Spleen (tissue), 11 donors: ENCODE results near the gene SIK1. TPM values are rescaled to one million over a fixed set of nuclear protein-coding genes. Genes with fewer than 3 reads are reported as not detected.
"Not testable (repeated sequence)": the region's sequence is repeated elsewhere in the genome, so short reads cannot be mapped to it uniquely, and the experiment has no call there.

Experiments
- DNase-seq: peaks from one replicate; pipeline ENCODE4 v3.0.0-alpha.2; 2020
- H3K27ac ChIP-seq, 8 donors: fragments of 200-600 bp; sonication (generic) in 7 of 8; 1 replicate in 4 of 8; 2 replicates in 4 of 8; pipeline versions ENCODE4 v1.5.0 to v1.8.0; 2016 to 2021; ENCODE audit warnings: inconsistent platforms in 4 of 8, mild to moderate bottlenecking in 4 of 8, moderate library complexity in 1 of 8
- H3K27me3 ChIP-seq, 7 donors: fragments of 200-600 bp; sonication (generic) in 6 of 7; replicated peaks in 1 of 7; 1 replicate in 4 of 7; 2 replicates in 3 of 7; pipeline versions ENCODE4 v1.5.0 to v1.8.0; 2016 to 2021; ENCODE audit warnings: inconsistent platforms in 3 of 7, mild to moderate bottlenecking in 1 of 7
- H3K36me3 ChIP-seq, 6 donors: fragments of 200-600 bp; sonication (generic) in 5 of 6; 1 replicate in 4 of 6; 2 replicates in 2 of 6; pipeline versions ENCODE4 v1.5.0 to v1.8.0; 2016 to 2021; ENCODE audit warnings: inconsistent platforms in 2 of 6
- H3K4me1 ChIP-seq, 6 donors: fragments of 200-600 bp; sonication (generic) in 5 of 6; 1 replicate in 3 of 6; 2 replicates in 3 of 6; pipeline versions ENCODE4 v1.5.0 to v1.8.0; 2016 to 2021; ENCODE audit warnings: inconsistent platforms in 3 of 6
- H3K4me3 ChIP-seq, 8 donors: fragments of 200-600 bp; sonication (generic) in 7 of 8; 1 replicate in 4 of 8; 2 replicates in 4 of 8; pipeline versions ENCODE4 v1.5.0 to v1.8.0; 2016 to 2021; ENCODE audit warnings: inconsistent platforms in 4 of 8, mild to moderate bottlenecking in 4 of 8, moderate library complexity in 2 of 8
- H3K9me3 ChIP-seq, 8 donors: fragments of 200-600 bp; sonication (generic) in 7 of 8; 1 replicate in 4 of 8; 2 replicates in 4 of 8; pipeline versions ENCODE4 v1.5.0 to v1.8.0; 2016 to 2021; ENCODE audit warnings: inconsistent platforms in 4 of 8
- WGBS, 5 donors: extraction: QIAGEN DNeasy Blood & Tissue Kit in 3 of 5; methylation state at CpG; one replicate each; pipeline versions ENCODE4 v1.1.5 to v1.1.7; 2013 to 2018; 5-methylcytosine and 5-hydroxymethylcytosine counted together
- intact Hi-C: fragments of 100-400 bp; cut with DNase I; formaldehyde crosslinking; loops from one replicate; pipeline ENCODE4 v1.15.0; 2023; ENCODE audit warnings: low total_unique reads
- polyA plus RNA-seq, 3 donors: library from polyadenylated mRNA; stranded (reverse); fragments of 200-250 nt; gene quantifications; one replicate each; pipeline ENCODE4 v1.2.1, GENCODE V29; 2013
- total RNA-seq, 7 donors: library from RNA; depleted of rRNA in 3 of 7; stranded (reverse); fragments of >200 nt in 3 of 7; fragmentation: NEBNext Ultra II Directional in 4 of 7; extraction: Animal tissue kit (Norgen Biotek cat#: 25700) in 4 of 7; gene quantifications; one replicate each; pipeline versions ENCODE4 v1.1.0 to v1.2.1, GENCODE V29; 2016 to 2021
- donor health status: healthy with polysubstance abuse.
- donor health status: DM: no; HTN: no; CAD: no; lungs with moderate emphysema.
- donor health status: DM: no; HTN: no; CAD: no.
- donor health status: Bipolar disorder and iron deficiency.
- donor health status: healthy.
- donor health status: DM: no; HTN: no; CAD: no.
- donor health status: DM: yes; HTN: yes; CAD: no.

Gene SIK1
- total and polyA plus RNA-seq, 10 donors = 0.48 to 43.9 (median 12.2) TPM

DNA sequence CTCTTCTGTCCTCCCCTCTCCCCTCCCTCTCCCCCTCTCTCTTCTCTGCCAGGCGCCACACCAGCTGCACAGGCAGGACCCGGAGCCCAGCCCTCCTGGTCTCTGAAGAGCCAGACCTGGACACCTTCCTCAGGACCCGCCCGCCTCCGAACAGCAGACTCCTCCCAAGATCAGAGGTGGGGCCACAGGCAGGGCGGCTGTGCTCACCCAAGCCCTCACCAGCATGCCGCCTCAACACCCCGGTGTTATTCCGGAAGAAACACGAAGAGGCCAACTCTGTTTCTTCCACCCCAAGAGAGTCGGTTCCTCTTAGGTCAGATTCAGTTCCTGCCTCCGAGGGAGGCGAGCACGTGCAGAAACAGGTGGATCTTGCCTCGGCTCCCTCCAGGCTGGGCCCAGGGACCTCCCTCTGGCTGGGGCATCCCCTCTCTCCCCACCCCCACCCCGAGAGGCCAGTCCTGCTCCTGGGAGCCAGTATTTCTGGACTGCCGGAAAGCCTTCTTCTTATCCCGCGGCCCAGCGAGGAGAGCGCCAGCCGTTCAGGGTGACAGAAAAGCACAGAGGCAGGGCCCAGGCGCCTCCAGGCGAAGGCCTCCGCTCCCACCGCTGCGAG is 16.4 kb downstream of the SIK1 start:
- WGBS, 5 donors = 94 to 100% methylated on average over 3 to 6 of the region's 27 CpGs; no CpG with 5 or more reads in 3 of the 5 donors
- H3K4me3 ChIP-seq, intact Hi-C loops, DNase-seq, H3K36me3 ChIP-seq, H3K27me3 ChIP-seq, H3K4me1 ChIP-seq, H3K27ac ChIP-seq, H3K9me3 ChIP-seq: not testable (repeated sequence)

DNA sequence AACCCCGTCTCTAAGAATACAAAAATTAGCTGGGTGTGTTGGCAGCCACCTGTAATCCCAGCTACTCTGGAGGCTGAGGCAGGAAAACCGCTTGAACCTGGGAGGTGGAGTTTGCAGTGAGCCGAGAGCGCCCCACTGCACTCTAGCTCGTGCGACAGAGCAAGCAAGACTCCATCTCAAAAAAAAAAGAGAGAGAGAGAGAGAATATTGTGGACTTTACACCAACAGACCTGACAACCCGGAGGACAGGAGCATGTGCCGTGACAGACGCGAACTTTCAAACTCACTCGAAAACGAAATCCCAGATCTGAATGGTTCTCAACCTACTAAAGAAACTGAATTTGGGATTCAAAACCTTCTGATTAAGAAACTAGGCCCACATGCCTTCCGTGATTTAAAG is 19.8 kb downstream of the SIK1 start:
- H3K27me3 ChIP-seq, H3K9me3 ChIP-seq, H3K4me3 ChIP-seq, intact Hi-C loops, H3K36me3 ChIP-seq, H3K4me1 ChIP-seq, H3K27ac ChIP-seq, DNase-seq: not testable (repeated sequence)
- no CpG with 5 or more reads among the region's 13 CpGs for WGBS, 5 donors

DNA sequence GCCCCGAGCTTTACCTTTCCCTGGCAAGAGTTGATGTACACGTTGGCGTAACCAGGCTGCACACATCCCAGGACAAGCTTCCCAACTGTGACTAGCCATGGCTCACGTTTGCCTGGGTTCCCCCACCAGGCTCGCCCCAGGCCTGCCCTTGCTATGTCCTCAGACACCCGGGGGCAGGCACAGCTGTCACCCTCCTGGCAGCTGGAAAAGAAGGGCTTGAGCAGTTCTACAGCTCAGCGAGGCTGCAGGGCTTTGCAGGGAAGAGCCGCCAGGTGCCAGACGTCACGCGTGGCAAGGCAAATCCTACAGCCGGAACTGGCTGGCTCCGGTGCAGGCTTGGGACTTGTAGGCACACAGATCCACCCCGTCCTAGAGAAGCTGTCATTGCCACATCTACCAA is 22.5 kb downstream of the SIK1 start:
- H3K4me3 ChIP-seq, H3K27ac ChIP-seq, H3K4me1 ChIP-seq, H3K36me3 ChIP-seq, H3K27me3 ChIP-seq, intact Hi-C loops, H3K9me3 ChIP-seq, DNase-seq: not testable (repeated sequence)
- no CpG with 5 or more reads among the region's 14 CpGs for WGBS, 5 donors

DNA sequence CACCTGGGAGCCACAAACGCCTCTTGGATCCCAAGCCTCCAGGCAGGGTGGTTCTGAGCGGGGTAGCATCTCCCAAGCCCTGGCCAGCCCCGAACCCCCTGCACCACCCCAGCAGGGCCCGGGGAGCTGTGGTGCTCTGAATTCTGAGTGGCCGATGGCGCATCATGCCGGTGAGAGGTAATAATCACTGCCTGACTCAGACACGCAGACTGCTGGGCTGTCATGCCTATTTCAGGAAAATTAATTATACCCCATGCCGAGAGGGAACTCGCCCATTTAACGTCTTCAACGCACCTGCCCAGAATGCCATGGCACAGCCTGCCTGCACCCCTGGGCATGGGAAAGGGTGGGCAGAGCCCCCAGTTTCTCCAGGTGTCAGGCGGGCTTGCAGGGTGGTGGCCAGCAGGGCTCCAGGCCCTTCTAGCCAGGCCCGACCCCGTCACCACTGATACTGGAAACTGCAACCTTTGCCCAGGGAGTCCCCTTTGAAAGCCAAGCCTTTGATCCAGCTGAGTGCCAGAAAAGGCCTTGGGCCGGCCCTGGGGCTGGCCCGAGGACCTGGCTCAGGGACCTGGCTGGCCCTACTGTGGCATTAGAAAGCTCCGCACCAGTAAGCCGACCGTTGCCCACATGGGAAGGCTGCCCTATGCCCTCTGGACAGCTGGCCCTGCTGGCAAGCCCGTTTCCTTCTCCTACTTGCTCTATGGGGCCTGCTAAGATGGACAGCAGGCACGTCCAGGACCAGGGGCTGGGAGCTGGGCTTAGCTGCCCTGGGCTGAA is 23.1 kb downstream of the SIK1 start:
- intact Hi-C loops, H3K4me3 ChIP-seq, H3K4me1 ChIP-seq, H3K27ac ChIP-seq, H3K27me3 ChIP-seq, H3K9me3 ChIP-seq, H3K36me3 ChIP-seq: not testable (repeated sequence)
- DNase-seq = peak; percentile 42
- 79 to 100% (median 94%) methylated on average over 1 to 5 of the region's 22 CpGs; no CpG with 5 or more reads in 2 of the 5 donors for WGBS, 5 donors

DNA sequence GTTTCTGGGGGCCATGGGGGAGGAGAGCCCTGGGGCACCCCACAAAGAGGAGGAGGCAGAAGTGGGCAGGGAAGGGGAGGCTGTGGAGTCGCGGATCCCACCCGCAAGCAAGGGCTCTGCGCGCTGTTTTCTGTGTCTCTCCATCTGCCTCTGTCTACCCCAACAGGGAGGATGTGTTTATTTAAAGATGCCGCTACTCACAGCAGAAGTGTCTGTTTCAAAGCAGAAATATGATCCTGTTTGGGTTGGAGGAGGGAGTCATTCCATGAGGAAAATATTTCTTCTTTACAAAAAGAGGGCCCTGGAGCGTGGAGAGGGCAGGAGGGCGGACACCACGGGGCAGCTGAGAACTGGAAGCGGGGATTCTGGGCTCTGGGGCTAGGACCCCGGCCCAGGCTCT is 25.8 kb downstream of the SIK1 start:
- no CpG with 5 or more reads among the region's 11 CpGs for WGBS, 5 donors
- H3K9me3 ChIP-seq, H3K27ac ChIP-seq, H3K4me3 ChIP-seq, intact Hi-C loops, H3K4me1 ChIP-seq, DNase-seq, H3K36me3 ChIP-seq, H3K27me3 ChIP-seq: not testable (repeated sequence)

DNA sequence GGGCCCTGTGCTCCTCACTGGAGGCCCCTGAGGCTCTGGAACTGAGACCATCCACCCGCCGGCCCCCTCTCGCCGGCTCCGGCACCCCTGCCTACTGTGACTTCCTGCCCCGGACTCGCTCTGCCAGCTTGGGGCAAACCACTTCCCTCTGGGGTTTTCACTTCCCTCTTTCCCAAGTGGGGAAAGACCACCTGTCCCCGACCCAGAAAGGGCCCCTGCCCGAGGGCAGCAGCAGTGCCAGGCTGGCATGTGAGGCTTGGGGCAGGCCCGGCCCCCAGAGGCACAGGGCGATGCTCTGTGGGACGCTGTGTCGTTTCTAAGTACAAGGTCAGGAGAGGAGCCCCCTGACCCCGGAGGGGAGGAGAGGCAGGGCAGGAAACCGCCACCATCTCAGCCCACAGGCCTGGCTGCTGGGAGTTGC is 27.3 kb downstream of the SIK1 start:
- WGBS, 5 donors = no CpG with 5 or more reads among the region's 15 CpGs
- H3K4me3 ChIP-seq, H3K27ac ChIP-seq, H3K36me3 ChIP-seq, H3K4me1 ChIP-seq, intact Hi-C loops, H3K27me3 ChIP-seq, DNase-seq, H3K9me3 ChIP-seq: not testable (repeated sequence)

DNA sequence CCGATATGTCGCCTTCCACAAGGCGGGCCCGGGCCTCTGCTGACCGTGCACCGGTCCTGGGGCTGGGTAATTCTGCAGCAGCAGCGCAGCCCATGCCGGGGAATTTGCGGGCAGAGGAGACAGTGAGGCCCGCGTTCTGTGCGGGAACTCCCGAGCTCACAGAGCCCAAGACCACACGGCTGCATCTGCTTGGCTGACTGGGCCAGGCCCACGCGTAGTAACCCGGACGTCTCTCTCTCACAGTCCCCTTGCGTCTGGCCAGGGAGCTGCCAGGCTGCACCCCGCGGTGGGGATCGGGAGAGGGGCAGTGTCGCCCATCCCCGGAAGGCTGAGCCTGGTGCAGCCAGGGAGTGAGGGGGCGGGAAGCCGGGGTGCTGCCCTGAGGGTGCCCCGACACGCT is 27.8 kb downstream of the SIK1 start:
- DNase-seq, H3K36me3 ChIP-seq, H3K27ac ChIP-seq, H3K27me3 ChIP-seq, H3K4me3 ChIP-seq, H3K4me1 ChIP-seq, H3K9me3 ChIP-seq, intact Hi-C loops: not testable (repeated sequence)
- no CpG with 5 or more reads among the region's 28 CpGs for WGBS, 5 donors

DNA sequence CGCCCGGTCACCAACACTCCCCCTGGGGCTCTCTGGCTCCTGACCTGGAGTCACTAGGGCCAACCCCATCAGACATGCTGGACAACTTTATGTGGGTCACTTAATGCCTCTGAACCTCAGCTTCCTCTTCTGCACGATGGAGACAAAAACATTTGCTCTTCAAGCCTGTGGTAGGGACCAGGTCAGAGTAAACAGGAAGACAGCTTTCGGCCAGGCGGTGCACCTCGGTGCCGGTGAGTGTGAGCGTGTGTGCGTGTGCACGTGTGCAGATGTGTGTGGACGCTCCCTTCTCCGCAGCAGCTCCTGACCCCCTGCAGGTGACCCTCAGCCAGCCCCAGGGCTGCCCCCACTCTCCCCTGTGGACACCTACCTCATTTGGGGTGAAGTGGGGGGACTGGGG is 28.4 kb downstream of the SIK1 start:
- H3K27me3 ChIP-seq, H3K9me3 ChIP-seq, H3K27ac ChIP-seq, H3K36me3 ChIP-seq, intact Hi-C loops, DNase-seq, H3K4me1 ChIP-seq, H3K4me3 ChIP-seq: not testable (repeated sequence)
- WGBS, 5 donors = no CpG with 5 or more reads among the region's 12 CpGs

DNA sequence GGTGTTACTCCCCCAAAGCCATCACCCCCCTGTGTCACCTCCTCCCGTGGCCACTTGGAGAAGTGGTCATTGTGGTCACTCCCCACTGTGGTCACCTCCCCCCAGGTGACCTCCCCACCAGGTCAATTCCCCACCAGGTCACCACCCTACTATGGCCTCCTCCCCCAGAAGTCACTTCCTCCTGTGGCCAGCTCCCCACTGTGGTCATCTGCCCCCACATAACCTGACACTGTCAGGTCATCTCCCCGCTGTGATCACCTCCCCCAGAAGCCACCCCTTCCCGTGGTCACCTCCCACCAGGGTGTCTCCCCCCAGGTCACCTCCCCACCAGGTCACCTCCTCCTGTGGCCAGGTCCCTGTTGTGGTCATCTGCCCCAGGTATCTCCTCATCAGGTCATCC is 28.9 kb downstream of the SIK1 start:
- H3K36me3 ChIP-seq, H3K9me3 ChIP-seq, H3K27me3 ChIP-seq, H3K4me3 ChIP-seq, H3K27ac ChIP-seq, intact Hi-C loops, H3K4me1 ChIP-seq, DNase-seq: not testable (repeated sequence)
- WGBS, 5 donors = no CpG with 5 or more reads among the region's 3 CpGs

DNA sequence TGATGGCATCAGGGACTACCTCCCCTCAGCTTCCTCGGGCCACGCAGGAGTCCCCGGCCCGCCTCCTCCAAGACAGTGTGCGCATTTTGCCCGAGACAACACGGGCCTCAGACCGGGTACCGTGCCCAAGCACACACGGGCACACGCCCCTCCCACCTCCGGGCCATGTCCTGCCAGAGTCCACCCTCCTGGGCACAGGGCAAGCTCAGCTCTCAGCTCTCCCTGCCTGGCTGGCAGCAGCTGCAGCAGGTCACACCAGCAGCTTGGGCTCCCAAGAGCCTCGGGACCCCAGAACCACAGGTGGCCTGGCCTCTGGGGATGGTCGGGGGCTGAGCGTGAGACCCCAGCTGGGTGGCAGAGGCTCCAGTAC is 29.5 kb downstream of the SIK1 start:
- H3K9me3 ChIP-seq, intact Hi-C loops, H3K27me3 ChIP-seq, H3K36me3 ChIP-seq, H3K4me3 ChIP-seq, H3K4me1 ChIP-seq, H3K27ac ChIP-seq, DNase-seq: not testable (repeated sequence)
- no CpG with 5 or more reads among the region's 15 CpGs for WGBS, 5 donors

DNA sequence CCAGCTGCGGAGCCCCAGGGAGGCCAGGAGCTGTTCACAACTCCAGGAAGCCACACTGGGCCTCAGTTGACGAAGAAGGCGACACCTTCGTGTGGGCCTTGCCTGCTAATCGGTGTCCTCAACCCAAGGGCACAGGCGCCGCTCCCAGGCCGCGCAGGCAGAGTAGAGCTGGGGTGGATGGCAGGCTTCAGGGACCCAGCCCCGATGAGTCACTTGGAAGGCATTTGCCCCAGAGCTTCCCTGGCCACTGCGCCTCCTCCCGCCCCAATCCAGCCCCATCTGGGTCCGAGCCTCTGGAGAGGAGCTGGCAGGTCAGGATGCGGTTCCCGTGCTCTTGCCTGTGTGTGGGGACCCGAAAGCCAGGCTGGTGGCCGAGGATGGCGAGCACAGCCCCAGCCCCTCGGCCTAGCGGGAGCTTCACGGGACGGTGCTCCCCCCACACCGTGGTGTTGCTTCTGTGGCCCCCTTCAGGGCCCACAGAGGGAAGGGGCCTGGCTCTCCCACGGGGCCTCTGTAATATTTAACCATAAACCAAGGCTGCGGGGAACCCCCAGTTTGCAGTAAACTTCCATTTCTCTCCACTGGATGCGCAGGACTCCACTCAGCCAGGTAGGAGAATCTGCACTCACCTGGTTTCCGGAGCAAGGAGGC is 30.0 kb downstream of the SIK1 start:
- H3K27ac ChIP-seq, intact Hi-C loops, H3K36me3 ChIP-seq, H3K27me3 ChIP-seq, H3K9me3 ChIP-seq, H3K4me1 ChIP-seq, H3K4me3 ChIP-seq, DNase-seq: not testable (repeated sequence)
- no CpG with 5 or more reads among the region's 27 CpGs for WGBS, 5 donors
